ENCODE measurements around the gene ARFGAP1.

DNA sequence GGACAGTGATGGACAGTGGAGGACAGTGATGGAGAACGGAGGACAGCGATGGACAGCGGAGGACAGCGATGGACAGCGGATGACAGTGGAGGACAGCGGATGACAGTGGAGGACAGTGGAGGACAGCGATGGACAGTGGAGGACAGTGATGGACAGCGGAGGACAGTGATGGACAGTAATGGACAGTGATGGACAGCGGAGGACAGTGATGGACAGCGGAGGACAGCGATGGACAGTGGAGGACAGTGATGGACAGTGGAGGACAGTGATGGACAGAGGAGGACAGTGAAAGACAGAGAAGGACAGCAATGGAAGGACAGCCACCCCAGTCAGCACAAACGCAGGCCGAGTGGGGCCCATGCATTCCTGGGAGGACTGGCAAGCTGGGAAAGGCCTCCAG is 15.0 kb upstream of the ARFGAP1 start:
- TF ChIP-seq, protein P1, sequence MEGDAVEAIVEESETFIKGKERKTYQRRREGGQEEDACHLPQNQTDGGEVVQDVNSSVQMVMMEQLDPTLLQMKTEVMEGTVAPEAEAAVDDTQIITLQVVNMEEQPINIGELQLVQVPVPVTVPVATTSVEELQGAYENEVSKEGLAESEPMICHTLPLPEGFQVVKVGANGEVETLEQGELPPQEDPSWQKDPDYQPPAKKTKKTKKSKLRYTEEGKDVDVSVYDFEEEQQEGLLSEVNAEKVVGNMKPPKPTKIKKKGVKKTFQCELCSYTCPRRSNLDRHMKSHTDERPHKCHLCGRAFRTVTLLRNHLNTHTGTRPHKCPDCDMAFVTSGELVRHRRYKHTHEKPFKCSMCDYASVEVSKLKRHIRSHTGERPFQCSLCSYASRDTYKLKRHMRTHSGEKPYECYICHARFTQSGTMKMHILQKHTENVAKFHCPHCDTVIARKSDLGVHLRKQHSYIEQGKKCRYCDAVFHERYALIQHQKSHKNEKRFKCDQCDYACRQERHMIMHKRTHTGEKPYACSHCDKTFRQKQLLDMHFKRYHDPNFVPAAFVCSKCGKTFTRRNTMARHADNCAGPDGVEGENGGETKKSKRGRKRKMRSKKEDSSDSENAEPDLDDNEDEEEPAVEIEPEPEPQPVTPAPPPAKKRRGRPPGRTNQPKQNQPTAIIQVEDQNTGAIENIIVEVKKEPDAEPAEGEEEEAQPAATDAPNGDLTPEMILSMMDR (IDR thresholded peaks at IDR 0.05; ENCODE audit: insufficient read depth, low read depth, low read length) = no peak
- TF ChIP-seq EZH2 (IDR thresholded peaks at IDR 0.05; ENCODE audit: insufficient read depth, low read length) = no peak
